Large intestine (tissue), 3 donors: ENCODE measurements around the gene PRSS33. TPM values are rescaled to one million over a fixed set of nuclear protein-coding genes. Genes with fewer than 3 reads are reported as not detected.

Experiments
- DNase-seq, 2 donors: peaks; one replicate each; pipeline versions ENCODE4 v3.0.0 to v3.0.0-alpha.2; 2013
- H3K27ac ChIP-seq: one replicate; pipeline ENCODE4 v1.5.1; 2013; ENCODE audit warnings: low read length
- H3K27me3 ChIP-seq: 2 replicates; pipeline ENCODE4 v1.6.1; 2013; ENCODE audit warnings: low read length; ENCODE audit not compliant: control insufficient read depth, insufficient read depth
- H3K36me3 ChIP-seq: 2 replicates; pipeline ENCODE4 v1.6.1; 2013; ENCODE audit warnings: low read length; ENCODE audit not compliant: control insufficient read depth, insufficient read depth
- H3K4me1 ChIP-seq: one replicate; pipeline ENCODE4 v1.6.1; 2013; ENCODE audit warnings: low read length; ENCODE audit not compliant: control insufficient read depth, insufficient read depth
- H3K4me3 ChIP-seq: one replicate; pipeline ENCODE4 v1.5.1; 2013; ENCODE audit warnings: low read length
- H3K9me3 ChIP-seq: one replicate; pipeline ENCODE4 v1.6.1; 2013; ENCODE audit warnings: mild to moderate bottlenecking, low read depth, low read length, moderate library complexity; ENCODE audit not compliant: control insufficient read depth
- WGBS: methylation state at CpG from one replicate; pipeline ENCODE4 v1.1.5; 2013; ENCODE audit warnings: low lambda C conversion rate; ENCODE audit not compliant: insufficient coverage; 5-methylcytosine and 5-hydroxymethylcytosine counted together
- polyA plus RNA-seq: library from polyadenylated mRNA; unstranded; fragments of 120-200 nt; gene quantifications from one replicate; pipeline ENCODE4 v1.2.1, GENCODE V29; 2013

PRSS33 gene
- polyA plus RNA-seq, 1 donor = 0.13 TPM

- Histone ChIP-seq H3K27ac (no peak overlapping the region), H3K4me1 (peaks cover 12% of the 10 kb centered on the region), H3K9me3 (no peaks in the 10 kb centered on the region), H3K27me3 (no peaks in the 10 kb centered on the region), H3K4me3 (no peak overlapping the region), H3K36me3 (no peaks in the 10 kb centered on the region)
- WGBS = no CpG with 5 or more reads among the region's 8 CpGs
- no peak for DNase-seq
These were observed 47.5 kb downstream of the PRSS33 start for GRCh38 chr16:2739625-2740430.

- WGBS = no CpG with 5 or more reads among the region's 5 CpGs
- peaks cover 12% of the 10 kb centered on the region for H3K4me1 ChIP-seq
- H3K4me3 ChIP-seq = no peak overlapping the region
- DNase-seq = no peak
- H3K27me3 ChIP-seq = no peaks in the 10 kb centered on the region
- H3K36me3 ChIP-seq = no peaks in the 10 kb centered on the region
- no peaks in the 10 kb centered on the region for H3K9me3 ChIP-seq
- H3K27ac ChIP-seq = no peak overlapping the region
These were observed 48.7 kb downstream of the PRSS33 start for GRCh38 chr16:2738615-2739014.

GRCh38 chr16:2737895-2738418 is 49.4 kb downstream of the PRSS33 start:
- H3K27me3 ChIP-seq = no peaks in the 10 kb centered on the region
- H3K27ac ChIP-seq = no peak overlapping the region
- no peak overlapping the region for H3K4me3 ChIP-seq
- no peaks in the 10 kb centered on the region for H3K36me3 ChIP-seq
- H3K9me3 ChIP-seq = no peaks in the 10 kb centered on the region
- WGBS = no CpG with 5 or more reads among the region's 7 CpGs
- H3K4me1 ChIP-seq = peaks cover 12% of the 10 kb centered on the region
- no peak for DNase-seq

- Histone ChIP-seq H3K4me1 (peaks cover 12% of the 10 kb centered on the region), H3K27ac (no peak overlapping the region), H3K36me3 (no peaks in the 10 kb centered on the region), H3K4me3 (no peak overlapping the region), H3K9me3 (no peaks in the 10 kb centered on the region), H3K27me3 (no peaks in the 10 kb centered on the region)
- DNase-seq = no peak
- no CpG with 5 or more reads among the region's 5 CpGs for WGBS
These were observed 50.1 kb downstream of the PRSS33 start for GRCh38 chr16:2737238-2737605.

- WGBS = no CpG with 5 or more reads among the region's 11 CpGs
- H3K27me3 ChIP-seq = no peaks in the 10 kb centered on the region
- DNase-seq = no peak
- no peaks in the 10 kb centered on the region for H3K36me3 ChIP-seq
- H3K9me3 ChIP-seq = no peaks in the 10 kb centered on the region
- no peak overlapping the region for H3K4me3 ChIP-seq
- H3K4me1 ChIP-seq = peaks cover 12% of the 10 kb centered on the region
- no peak overlapping the region for H3K27ac ChIP-seq
These were observed 50.7 kb downstream of the PRSS33 start for GRCh38 chr16:2736476-2737237.

GRCh38 chr16:2734844-2735515 is 52.4 kb downstream of the PRSS33 start:
- Histone ChIP-seq H3K9me3 (no peaks in the 10 kb centered on the region), H3K27ac (no peak overlapping the region), H3K4me3 (no peak overlapping the region), H3K4me1 (peaks cover 12% of the 10 kb centered on the region), H3K36me3 (no peaks in the 10 kb centered on the region), H3K27me3 (no peaks in the 10 kb centered on the region)
- DNase-seq = no peak
- WGBS = no CpG with 5 or more reads among the region's 10 CpGs

Other genes starting within 250 kb of the PRSS33 start
- 39.7 TPM for gene PDPK1, start 249.5 kb downstream of the PRSS33 start, polyA plus RNA-seq
- gene KCTD5, start 105.0 kb downstream of the PRSS33 start, polyA plus RNA-seq = 20.0 TPM
- gene PRSS27, start 67.3 kb downstream of the PRSS33 start, polyA plus RNA-seq = 1.3 TPM
- gene SRRM2, start 34.9 kb downstream of the PRSS33 start, polyA plus RNA-seq = 688 TPM
- 175 TPM for gene ELOB, start 10.3 kb downstream of the PRSS33 start, polyA plus RNA-seq
- not detected for gene PRSS41, start 10.9 kb upstream of the PRSS33 start, polyA plus RNA-seq
- gene PRSS21, start 29.7 kb upstream of the PRSS33 start, polyA plus RNA-seq = 0.49 TPM
- 4.3 TPM for gene ZG16B, start 42.7 kb upstream of the PRSS33 start, polyA plus RNA-seq
- 0.63 TPM for gene PRSS22, start 70.6 kb upstream of the PRSS33 start, polyA plus RNA-seq
- gene FLYWCH2, start 95.7 kb upstream of the PRSS33 start, polyA plus RNA-seq = 9.4 TPM
- 22.0 TPM for gene FLYWCH1, start 124.4 kb upstream of the PRSS33 start, polyA plus RNA-seq
- gene KREMEN2, start 176.7 kb upstream of the PRSS33 start, polyA plus RNA-seq = 0.66 TPM
- gene PAQR4, start 181.8 kb upstream of the PRSS33 start, polyA plus RNA-seq = 16.4 TPM
- gene PKMYT1, start 192.9 kb upstream of the PRSS33 start, polyA plus RNA-seq = 11.0 TPM
- gene CLDN9, start 225.4 kb upstream of the PRSS33 start, polyA plus RNA-seq = 5.2 TPM
- 26.0 TPM for gene CLDN6, start 230.6 kb upstream of the PRSS33 start, polyA plus RNA-seq
- 48.4 TPM for gene TNFRSF12A, start 232.8 kb upstream of the PRSS33 start, polyA plus RNA-seq
- 57.8 TPM for gene HCFC1R1, start 236.4 kb upstream of the PRSS33 start, polyA plus RNA-seq
- 46.7 TPM for gene THOC6, start 236.5 kb upstream of the PRSS33 start, polyA plus RNA-seq
- 14.0 TPM for gene BICDL2, start 249.4 kb upstream of the PRSS33 start, polyA plus RNA-seq